Measurements from ENCODE around the gene BHLHE23.

DNA sequence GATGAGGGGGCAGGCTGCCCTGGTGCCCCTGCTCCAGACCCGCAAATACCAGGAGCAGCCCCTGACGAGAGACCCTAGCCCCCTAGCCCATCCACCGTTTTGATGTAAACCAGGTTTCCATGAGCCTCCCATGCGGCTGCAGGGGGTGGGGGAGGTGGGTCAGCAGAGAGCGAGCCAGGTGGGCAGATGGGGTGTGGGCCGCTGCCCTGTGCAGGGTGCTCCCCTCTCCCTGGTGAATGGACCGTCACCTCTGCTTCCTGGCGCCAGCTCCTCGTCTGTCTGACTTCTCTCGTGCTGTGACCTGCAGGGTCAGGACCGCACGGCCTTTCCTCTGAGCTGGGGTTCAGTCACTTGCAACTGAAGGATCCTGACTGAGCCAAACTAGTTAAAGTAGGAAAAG, 15.7 kb upstream of the BHLHE23 start:
- TF ChIP-seq, protein P1, sequence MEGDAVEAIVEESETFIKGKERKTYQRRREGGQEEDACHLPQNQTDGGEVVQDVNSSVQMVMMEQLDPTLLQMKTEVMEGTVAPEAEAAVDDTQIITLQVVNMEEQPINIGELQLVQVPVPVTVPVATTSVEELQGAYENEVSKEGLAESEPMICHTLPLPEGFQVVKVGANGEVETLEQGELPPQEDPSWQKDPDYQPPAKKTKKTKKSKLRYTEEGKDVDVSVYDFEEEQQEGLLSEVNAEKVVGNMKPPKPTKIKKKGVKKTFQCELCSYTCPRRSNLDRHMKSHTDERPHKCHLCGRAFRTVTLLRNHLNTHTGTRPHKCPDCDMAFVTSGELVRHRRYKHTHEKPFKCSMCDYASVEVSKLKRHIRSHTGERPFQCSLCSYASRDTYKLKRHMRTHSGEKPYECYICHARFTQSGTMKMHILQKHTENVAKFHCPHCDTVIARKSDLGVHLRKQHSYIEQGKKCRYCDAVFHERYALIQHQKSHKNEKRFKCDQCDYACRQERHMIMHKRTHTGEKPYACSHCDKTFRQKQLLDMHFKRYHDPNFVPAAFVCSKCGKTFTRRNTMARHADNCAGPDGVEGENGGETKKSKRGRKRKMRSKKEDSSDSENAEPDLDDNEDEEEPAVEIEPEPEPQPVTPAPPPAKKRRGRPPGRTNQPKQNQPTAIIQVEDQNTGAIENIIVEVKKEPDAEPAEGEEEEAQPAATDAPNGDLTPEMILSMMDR (IDR thresholded peaks at IDR 0.05), result no peak
- TF ChIP-seq POLR2A (IDR thresholded peaks at IDR 0.05) (no peak), EP300 (IDR thresholded peaks at IDR 0.05) (no peak)

Data from tibial nerve (tissue), 4 donors.